Ishikawa (cell line): ENCODE data around the gene PCBP3.

Experiments used
- CEBPB ChIP-seq: IDR thresholded peaks from 2 replicates; pipeline ENCODE4 v1.6.1; 2012
- CREB1 ChIP-seq: IDR thresholded peaks from 2 replicates; pipeline ENCODE4 v1.6.1; 2012; ENCODE audit warnings: low read depth
- EGR1 ChIP-seq: IDR thresholded peaks from 2 replicates; pipeline ENCODE4 v1.6.1; 2012
- EP300 ChIP-seq: IDR thresholded peaks from 2 replicates; pipeline ENCODE4 v1.6.1; 2012; ENCODE audit warnings: borderline replicate concordance
- FOXM1 ChIP-seq: IDR thresholded peaks from 2 replicates; pipeline ENCODE4 v1.6.1; 2012; ENCODE audit warnings: low read depth, borderline replicate concordance
- NFIC ChIP-seq: IDR thresholded peaks from 2 replicates; pipeline ENCODE4 v1.6.1; 2012
- RAD21 ChIP-seq: IDR thresholded peaks from 2 replicates; pipeline ENCODE4 v1.6.1; 2012; ENCODE audit warnings: low read depth
- TAF1 ChIP-seq: IDR thresholded peaks from 2 replicates; pipeline ENCODE4 v1.6.1; 2012; ENCODE audit warnings: low read depth, mild to moderate bottlenecking
- TCF12 ChIP-seq: IDR thresholded peaks from 2 replicates; pipeline ENCODE4 v1.6.1; 2012; ENCODE audit warnings: low read depth
- TEAD4 ChIP-seq: IDR thresholded peaks from 2 replicates; pipeline ENCODE4 v1.6.1; 2012
- YY1 ChIP-seq: IDR thresholded peaks from 2 replicates; pipeline ENCODE4 v1.6.1; 2012; ENCODE audit warnings: low read depth
- ZBTB7A ChIP-seq: IDR thresholded peaks from 2 replicates; pipeline ENCODE4 v1.6.1; 2012; ENCODE audit warnings: low read depth
- TF ChIP-seq, protein P1 (sequence below): IDR thresholded peaks from 2 replicates; pipeline ENCODE4 v1.6.1; 2012
- TF ChIP-seq, protein P2 (sequence below): IDR thresholded peaks from 2 replicates; pipeline ENCODE4 v1.6.1; 2012; ENCODE audit warnings: low read depth, mild to moderate bottlenecking
- TF ChIP-seq, protein P3 (sequence below): IDR thresholded peaks from 2 replicates; pipeline ENCODE4 v1.6.1; 2012

Gene PCBP3

DNA sequence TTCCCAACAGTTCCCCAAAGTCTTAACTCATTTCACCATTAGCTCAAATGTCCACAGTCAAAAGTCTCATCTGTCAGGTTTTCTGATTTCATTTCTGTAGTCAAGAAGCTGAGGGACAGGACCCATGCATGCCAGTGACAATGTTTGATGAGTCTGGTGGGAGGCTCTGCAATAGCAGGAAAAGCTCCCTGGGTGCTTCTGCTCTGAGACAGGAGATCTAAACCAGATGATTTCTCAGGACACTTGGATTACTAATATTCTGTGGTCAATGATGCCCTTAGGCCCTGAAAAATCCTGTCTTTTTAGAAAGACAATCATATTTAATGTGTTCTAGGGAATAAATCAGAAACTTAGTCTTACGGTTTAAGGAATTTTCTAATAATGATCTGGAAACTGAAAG lies 56.4 kb downstream of the PCBP3 start:
- TF ChIP-seq ZBTB7A (no peak), FOXM1 (no peak), TEAD4 (no peak), TCF12 (no peak), TAF1 (no peak), RAD21 (no peak), NFIC (no peak), EP300 (no peak)

DNA sequence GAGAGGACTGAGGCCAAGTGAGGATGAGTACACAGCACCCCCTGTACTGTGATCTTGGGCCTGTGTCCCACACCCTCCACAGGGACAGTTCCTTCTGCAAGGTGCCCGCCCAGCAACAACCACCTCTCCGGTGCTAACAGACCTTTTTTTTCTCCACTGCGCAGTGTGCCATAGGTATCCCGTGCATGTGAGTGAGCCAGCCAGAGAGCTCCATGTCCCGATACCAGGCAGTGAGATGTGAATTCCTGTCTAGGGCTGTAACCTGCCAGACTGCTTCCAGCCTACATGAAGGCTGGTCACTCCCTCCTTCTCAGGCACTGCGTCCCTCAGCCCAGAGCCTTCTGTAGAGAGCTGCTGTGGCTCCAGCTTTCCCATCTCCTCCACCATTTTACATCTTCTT lies 56.9 kb downstream of the PCBP3 start:
- TF ChIP-seq TCF12 (no peak), RAD21 (no peak)
- TF ChIP-seq, protein P1, sequence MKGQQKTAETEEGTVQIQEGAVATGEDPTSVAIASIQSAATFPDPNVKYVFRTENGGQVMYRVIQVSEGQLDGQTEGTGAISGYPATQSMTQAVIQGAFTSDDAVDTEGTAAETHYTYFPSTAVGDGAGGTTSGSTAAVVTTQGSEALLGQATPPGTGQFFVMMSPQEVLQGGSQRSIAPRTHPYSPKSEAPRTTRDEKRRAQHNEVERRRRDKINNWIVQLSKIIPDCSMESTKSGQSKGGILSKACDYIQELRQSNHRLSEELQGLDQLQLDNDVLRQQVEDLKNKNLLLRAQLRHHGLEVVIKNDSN = no peak

DNA sequence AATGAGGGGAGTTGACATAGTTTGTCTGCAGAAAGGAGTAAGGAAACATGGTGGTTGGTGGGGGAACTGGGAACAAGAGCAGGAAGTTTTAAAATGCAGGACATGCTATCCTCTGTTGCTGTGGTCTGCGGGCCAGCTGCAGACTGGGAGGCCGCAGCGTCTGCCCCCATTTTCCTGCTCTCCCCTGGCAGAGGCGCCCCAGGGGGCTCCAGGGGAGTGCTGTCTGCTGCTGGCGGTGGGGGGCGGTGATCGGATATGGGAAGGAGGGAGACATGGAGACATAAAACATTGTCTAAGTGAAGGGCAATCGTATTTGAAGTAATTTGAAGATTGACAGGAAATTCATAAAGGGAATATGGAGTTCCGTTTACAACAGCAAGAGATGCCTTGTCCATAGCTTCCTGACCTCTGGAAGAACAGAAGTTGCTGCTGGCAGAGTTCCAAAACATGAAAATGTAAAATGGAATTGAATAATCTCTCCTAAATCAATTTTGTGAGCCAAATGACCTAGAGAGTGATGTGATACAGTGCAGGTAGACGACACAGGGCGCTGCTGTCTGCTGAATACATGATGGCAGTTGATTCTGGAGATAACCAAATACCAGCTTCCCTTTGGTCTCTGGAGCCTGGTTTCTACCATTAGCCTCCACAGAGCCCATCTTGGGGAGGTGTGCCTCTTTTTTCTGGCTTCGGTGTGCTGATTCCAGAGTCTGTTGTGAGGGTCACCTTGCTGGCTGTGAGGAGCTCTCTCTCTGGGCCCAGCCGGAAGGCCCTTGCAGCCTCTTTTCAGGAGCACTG lies 61.0 kb downstream of the PCBP3 start:
- TF ChIP-seq, protein P2, sequence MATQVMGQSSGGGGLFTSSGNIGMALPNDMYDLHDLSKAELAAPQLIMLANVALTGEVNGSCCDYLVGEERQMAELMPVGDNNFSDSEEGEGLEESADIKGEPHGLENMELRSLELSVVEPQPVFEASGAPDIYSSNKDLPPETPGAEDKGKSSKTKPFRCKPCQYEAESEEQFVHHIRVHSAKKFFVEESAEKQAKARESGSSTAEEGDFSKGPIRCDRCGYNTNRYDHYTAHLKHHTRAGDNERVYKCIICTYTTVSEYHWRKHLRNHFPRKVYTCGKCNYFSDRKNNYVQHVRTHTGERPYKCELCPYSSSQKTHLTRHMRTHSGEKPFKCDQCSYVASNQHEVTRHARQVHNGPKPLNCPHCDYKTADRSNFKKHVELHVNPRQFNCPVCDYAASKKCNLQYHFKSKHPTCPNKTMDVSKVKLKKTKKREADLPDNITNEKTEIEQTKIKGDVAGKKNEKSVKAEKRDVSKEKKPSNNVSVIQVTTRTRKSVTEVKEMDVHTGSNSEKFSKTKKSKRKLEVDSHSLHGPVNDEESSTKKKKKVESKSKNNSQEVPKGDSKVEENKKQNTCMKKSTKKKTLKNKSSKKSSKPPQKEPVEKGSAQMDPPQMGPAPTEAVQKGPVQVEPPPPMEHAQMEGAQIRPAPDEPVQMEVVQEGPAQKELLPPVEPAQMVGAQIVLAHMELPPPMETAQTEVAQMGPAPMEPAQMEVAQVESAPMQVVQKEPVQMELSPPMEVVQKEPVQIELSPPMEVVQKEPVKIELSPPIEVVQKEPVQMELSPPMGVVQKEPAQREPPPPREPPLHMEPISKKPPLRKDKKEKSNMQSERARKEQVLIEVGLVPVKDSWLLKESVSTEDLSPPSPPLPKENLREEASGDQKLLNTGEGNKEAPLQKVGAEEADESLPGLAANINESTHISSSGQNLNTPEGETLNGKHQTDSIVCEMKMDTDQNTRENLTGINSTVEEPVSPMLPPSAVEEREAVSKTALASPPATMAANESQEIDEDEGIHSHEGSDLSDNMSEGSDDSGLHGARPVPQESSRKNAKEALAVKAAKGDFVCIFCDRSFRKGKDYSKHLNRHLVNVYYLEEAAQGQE = no peak
- no peak for TF ChIP-seq CEBPB
- TF ChIP-seq TAF1 = no peak
- no peak for TF ChIP-seq ZBTB7A
- no peak for TF ChIP-seq RAD21
- no peak for TF ChIP-seq CREB1

DNA sequence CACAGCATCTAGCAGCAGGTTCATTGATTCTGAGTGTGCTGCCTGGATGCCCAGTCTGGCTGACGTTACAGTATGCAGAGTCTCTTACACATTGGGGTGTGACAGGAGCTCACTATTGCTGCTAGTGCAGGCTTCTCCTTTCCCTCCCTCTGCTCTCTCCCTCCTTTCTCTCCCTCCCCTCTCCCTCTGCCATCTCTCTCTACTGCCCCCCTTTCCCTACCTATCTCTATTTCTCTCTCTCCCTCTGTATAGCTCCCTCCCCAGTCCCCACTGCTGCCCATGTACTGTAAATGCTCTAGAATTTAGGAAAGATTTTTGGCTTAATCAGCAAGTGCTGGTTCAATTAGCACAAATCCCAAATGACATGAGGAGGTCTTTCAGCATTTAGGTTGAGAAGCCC lies 62.8 kb downstream of the PCBP3 start:
- TF ChIP-seq YY1 = no peak

DNA sequence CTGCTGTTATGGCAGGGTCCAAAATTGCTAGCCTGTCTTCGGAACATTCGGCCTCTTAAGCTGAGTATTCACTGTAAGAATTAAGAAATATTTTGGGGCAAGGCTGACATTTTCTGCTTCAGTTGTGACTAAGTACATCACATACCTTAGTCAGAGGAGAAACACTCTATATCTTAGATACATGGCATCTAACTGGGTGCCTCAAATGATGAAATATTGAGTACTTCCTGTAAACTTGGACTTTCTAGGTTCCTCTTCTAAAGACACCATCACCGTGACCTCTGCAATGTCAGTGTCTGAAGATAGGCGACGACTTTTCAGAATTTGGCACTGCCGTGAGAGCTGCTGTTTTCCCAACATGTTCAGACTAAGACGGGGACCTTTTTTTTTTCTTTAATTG lies 65.6 kb downstream of the PCBP3 start:
- TF ChIP-seq RAD21 = no peak
- TF ChIP-seq EP300 = no peak
- no peak for TF ChIP-seq NFIC
- TF ChIP-seq FOXM1 = no peak
- TF ChIP-seq TCF12 = no peak
- no peak for TF ChIP-seq EGR1
- no peak for TF ChIP-seq TAF1
- TF ChIP-seq, protein P3, sequence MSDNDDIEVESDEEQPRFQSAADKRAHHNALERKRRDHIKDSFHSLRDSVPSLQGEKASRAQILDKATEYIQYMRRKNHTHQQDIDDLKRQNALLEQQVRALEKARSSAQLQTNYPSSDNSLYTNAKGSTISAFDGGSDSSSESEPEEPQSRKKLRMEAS = no peak
- TF ChIP-seq CEBPB = no peak
- no peak for TF ChIP-seq TEAD4
- no peak for TF ChIP-seq ZBTB7A
- TF ChIP-seq CREB1 = no peak
- TF ChIP-seq YY1 = no peak
- TF ChIP-seq, protein P2 = no peak
- TF ChIP-seq, protein P1 = no peak

DNA sequence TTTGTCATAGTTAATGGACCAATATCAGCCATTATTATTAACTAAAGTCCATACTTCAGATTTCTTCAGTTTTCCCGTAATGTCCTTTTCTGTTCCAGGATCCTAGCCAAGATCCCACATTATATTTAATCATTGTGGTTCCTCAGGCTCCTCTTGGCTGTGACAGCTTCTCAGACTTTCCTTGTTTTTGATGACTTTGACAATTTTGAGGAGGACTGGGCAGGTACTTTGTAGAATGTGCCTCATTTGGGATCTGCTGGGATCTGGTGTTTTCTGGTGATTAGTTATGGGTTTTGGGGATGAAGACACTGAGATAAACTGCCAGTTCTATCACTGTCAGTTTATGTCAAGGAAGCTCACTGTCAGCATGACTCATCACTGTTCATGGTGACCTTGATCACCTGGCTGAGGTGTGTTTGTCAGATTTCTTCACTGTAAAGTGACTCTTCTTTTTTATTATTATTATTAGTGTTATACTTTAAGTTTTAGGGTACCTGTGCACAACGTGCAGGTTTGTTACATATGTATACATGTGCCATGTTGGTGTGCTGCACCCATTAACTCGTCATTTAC lies 66.3 kb downstream of the PCBP3 start:
- TF ChIP-seq TCF12 (no peak), EGR1 (no peak), CEBPB (no peak), CREB1 (no peak), EP300 (no peak), RAD21 (no peak), TEAD4 (no peak), YY1 (no peak), ZBTB7A (no peak), TAF1 (no peak)
- TF ChIP-seq, protein P2 = no peak
- TF ChIP-seq, protein P1 = no peak
